Measurements from ENCODE around the gene PDE4D.

- no peak for TF ChIP-seq ZNF274 (IDR thresholded peaks at IDR 0.05; ENCODE audit: low read depth, low read length)
- no peak for TF ChIP-seq YY1 (IDR thresholded peaks at IDR 0.05; ENCODE audit: insufficient read depth, insufficient read length)
These were observed 360.4 kb downstream of the PDE4D start for GRCh38 chr5:59532979-59533729.

Measured in NT2/D1 (cell line).